ENCODE measurements around the gene PEAK1.
A peak's percentile ranks its signal among the peaks of the same experiment; 100 is the strongest.

The PEAK1 gene

DNA sequence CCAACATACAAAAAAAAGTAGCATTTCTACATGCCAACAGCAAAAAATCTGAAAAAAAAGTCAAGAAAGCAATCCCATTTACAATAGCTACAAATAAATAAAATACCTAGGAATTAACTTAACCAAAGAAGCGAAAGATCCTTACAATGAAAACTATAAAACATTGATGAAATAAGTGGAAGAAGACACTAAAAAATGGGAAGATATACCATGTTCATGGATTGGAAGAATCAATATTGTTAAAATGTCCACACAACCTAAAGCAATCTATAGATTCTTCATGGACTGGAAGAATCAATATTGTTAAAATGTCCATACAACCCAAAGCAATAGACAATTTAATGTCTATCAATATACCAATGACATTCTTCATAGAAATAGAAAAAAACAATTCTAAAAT, 21.0 kb downstream of the PEAK1 start:
- no peak for DNase-seq

DNA sequence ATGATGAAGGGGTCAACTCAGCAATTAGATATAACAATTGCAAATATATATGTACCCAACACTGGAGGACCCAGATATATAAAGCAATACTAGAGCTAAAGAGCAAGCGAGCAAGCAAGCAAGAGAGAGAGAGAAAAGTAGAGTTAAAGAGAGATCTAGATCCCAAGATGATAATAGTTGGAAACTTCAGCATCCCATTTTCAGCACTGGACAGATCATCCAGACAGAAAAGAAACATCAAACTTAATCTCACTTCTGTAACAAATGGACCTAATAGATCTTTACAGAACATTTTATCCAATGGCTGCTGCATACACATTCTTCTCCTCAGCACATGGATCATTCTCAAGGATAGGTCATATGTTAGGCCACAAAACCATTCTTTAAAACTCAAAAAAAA, 23.2 kb downstream of the PEAK1 start:
- DNase-seq: no peak

DNA sequence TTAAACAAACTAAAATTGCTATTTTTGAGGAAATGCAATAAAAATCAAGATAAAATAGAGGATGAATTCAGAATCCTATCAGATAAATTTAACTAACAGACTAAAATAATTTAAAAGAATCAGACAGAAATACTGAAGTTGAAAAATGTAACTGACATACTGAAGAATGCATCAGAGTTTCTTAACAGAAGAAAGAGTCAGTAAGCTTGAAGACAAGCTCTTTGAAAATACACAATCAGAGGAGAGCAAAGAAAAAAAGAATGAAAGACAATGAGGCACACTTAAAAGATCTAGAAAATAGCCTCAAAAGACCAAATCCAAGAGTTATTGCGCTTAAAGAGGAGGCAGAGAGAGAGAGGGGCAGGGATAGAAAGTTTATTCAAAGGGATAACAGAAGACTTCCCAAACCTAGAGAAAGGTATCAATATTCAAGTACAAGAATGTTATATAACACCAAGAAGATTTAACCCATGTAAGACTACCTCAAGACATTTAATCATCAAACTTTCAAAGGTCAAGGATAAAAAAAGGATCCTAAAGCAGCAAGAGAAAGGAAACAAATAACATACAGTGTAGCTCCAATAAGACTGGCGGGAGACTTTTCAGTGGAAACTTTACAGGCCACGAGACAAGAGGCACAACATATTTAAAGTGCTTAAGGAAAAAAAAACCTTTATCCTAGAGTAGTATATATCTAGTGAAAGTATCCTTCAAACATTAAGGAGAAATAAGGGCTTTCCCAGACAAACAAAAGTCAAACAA, 24.7 kb downstream of the PEAK1 start:
- DNase-seq: no peak

DNA sequence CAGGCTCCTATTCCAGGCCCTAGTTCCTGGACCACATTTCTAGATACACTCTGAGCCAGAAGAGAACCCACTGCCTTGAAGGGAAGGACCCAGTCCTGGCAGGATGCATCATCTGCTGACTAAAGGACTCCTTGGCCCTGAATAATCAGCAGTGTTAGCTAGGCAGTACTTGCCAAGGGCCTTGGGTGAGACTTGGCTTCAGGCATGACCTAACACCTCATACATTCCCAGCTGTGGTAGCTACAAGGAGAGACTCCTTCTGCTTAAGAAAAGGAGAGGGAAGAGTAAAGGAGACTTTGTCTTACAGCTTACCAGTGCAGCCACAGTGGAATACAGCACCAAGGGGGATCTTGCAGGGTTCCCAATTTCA, 26.4 kb downstream of the PEAK1 start:
- no peak for DNase-seq

DNA sequence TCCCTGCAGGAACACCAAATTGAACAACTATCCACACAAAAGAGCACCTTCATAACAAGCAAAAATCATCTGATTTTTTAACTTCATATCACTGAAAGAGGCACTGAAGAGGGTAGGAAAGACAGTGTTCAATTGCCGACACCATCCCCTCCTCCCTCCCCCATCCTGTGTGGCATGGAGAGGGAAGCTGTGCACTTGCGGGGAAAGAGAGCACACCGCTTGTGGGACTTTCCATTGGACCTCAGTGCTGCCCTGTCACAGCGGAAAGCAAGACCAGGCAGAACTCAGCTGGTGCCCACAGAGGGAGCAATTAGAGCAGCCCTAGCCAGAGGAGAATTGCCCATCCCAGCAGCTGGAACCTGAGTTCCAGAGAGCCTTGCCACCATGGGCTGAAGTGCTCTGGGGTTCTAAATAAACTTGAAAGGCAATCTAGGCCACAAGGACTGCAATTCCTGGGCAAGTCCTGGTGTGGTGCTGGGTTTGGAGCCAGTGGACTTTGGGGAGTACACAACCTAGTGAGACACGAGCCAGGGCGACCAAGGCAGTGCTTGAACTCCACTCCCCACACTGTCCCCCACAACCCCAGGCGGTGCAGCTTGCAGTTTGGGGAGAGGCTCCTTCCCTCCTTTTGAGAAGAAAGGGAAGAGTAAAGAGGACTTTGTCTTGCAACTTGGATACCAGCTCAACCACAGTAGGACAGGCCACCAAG, 27.0 kb downstream of the PEAK1 start:
- DNase-seq: no peak

DNA sequence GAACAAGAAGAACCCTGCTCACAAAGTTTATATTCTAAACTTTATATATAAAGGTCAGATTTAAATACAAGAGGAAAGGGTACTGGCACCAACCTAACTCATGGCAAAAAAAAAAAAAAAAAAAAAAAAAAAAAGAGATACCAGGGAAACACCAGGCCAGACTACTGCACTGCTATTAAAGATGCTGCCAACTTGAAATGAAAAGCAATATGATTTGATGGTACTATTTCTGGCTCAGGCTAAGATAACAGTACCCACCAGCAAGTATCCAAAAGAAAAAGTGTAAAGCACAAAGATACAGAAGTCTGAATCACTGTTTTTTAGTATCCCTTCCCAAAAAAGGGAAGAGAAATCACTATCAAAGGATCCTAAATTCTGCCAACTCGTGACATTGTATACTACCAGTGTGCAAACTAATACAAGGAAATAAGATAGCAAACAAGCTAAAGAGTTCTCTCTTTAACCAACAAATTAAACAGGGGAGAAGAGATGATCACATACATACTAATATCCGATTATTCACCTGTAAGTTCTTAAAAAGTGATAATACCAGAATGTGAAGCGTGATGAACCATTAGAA, 28.4 kb downstream of the PEAK1 start:
- peak in 2 of 4 experiments; percentile 37 to 40 for DNase-seq

DNA sequence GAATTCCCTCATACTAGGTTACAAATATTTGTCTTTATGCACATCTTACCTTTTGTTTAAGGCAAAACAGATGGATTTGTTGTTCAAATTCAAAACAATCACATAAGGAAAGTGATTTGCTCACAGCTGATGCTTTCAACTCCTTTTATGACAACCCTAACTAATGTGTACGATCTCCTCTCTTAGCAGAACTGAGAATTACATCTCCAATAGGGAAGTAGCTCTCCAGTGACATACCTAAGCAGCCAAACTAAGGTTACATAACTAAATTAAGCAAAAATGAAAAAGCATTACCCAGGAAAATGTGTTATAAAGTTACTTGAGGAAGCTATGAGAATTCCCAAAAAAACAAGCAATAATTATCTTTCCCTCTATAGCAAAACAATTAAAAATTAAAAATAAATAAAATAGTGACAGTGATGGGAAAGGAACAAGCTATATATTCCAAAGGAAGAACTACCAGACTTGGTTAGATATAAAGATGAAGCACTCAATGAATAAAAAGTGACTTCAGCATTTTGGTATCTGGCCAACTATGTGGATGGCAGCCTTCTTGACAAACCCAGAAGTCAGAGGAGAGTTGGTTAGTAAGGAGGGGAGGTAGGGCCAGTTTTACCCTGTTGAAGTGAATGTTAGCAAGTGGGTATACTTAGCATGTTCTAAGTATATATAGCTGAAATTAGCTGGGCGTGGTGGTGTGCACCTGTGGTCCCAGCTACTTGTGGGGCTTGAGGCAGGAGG, 32.4 kb downstream of the PEAK1 start:
- peak in 3 of 4 experiments; percentile 4 to 53 (median 37) for DNase-seq

DNA sequence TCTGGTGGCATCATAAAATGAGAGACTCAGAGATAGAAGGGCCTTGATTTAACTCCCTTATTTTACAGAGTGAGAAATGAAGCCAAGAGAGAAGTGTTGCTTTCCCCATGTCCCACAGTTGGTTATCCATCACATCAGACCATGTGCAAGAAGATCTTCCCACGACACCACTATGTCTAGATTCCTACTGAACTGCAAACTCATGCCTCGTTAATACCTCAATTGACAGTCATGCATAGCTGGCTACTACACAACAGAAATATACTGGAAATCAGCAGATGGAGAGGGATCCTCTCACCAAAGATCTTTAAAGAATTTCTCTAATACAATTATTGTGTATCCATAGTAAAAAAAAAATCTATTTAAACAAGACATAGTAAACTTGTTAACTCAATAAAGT, 33.3 kb downstream of the PEAK1 start:
- no peak for DNase-seq

DNA sequence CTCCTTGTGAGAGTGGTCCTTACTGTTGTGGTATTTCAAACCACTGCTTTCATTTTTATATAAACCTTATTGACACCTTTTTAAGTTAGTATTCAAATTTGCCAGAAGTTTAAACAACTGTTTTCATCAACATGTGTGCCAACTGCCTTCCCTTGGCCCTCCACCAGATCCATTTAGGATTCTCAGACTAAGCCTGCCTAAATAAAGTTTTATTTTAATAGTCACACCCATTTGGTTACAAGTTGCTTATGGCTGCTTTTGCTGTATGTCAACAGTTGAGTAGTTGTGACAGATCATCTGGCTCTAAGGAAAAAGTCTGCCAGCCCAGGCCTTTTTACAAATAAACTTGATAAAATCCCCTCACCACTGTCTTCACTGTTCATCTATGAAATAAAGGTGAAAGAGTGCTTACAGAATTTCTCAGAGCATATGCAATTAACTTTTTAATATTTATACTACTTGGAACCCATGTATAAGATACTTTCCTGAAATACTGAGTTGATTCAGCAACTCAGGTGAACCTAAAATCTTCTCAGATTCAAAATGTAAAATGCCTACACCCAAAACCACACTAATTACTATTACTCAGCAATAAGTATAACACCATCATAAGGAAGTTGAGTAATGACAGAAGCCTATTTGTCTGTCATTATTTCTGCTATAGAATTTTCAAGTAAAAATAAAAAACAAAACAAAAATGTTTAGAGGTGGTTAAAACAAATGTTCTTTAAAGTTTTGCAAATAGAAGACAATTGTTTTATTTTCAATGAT, 35.1 kb downstream of the PEAK1 start:
- no peak for DNase-seq

DNA sequence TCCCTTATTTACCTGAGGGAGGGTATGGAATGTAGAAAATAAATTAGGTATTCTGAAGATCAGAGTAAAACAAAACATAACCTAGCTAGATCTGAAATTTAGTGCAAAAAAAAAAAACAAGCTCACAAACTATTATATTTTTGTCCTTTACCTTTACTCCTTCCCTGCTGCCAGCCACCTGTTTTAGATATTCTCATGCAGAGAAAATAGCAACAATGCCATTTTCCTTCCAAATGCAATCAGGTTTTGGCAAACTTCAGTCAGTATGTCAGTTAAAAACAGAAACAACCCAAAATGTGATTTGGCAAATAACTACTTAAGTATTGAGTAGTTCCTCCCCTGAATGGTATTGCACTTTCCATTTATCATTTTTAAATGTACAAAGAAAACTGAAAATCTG, 35.8 kb downstream of the PEAK1 start:
- DNase-seq: no peak

DNA sequence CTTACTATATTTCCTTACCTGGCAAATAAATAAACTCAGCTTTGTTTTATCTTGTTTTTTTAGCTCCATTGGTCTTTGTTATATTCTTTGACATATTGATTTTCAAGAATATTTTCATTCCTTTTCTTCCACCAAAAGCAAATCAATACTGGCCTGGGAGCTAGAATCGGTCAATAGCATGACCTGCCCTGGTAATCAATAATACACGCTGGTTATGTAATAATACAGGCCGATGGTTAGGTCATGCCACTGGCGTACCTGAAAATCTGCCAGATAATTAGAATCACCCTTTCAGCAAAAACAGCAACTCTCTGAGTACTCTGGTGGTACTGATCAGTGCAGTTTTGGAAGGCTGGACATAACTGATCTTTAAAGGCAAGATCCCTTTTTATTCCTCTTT, 39.9 kb downstream of the PEAK1 start:
- no peak for DNase-seq

DNA sequence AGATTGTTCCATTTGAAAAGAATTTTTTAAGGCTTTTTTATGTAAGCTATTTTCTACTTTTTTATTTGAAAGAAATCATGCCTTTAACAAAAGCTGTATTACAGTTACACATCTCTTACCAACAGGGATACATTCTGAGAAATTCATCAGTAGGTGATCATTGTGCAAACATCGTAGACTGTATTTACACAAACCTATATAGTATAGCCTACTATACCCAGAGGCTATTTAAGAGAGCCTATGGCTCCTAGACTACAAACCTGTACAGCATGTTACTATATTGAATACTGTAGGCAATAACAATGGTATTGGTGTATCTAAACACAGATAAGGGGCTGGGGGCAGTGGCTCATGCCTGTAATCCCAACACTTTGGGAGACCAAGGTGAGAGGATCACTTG, 43.1 kb downstream of the PEAK1 start:
- no peak for DNase-seq

DNA sequence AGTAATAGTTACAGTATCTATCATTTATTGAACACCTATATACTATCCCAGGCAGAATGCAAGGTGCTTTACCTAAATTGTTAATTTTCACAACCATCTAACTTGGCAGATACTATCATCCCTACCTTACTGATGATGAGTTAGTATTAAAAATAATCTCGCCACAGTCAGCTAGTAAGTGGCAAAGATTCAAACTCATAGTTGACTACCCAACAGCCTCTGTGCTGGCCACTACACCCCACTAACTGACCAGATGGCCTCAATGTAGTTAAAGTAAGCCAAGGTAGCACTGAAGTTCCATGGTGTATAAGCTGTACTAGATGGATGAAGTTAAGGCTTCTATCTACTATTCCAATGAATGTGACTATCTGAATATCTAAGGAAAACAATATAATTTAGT, 44.8 kb downstream of the PEAK1 start:
- DNase-seq: no peak

DNA sequence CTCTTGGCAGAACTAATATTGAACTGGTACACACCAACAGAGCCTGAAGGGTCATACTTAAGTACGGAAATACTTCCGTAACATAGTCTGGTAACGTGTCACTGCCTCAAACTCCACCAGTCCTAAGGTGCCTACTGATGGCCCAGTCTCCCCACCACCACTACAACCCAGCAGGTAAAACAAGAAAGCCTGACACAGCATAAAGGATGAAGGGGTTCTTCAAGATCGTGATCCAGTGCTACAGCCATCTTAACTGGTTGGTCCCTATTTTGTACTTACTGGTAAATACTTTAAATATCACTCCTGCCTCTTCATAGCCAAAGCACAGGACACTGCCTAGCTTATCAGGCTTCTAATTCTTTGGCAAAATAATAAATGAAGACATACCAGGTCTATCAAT, 46.5 kb downstream of the PEAK1 start:
- no peak for DNase-seq

DNA sequence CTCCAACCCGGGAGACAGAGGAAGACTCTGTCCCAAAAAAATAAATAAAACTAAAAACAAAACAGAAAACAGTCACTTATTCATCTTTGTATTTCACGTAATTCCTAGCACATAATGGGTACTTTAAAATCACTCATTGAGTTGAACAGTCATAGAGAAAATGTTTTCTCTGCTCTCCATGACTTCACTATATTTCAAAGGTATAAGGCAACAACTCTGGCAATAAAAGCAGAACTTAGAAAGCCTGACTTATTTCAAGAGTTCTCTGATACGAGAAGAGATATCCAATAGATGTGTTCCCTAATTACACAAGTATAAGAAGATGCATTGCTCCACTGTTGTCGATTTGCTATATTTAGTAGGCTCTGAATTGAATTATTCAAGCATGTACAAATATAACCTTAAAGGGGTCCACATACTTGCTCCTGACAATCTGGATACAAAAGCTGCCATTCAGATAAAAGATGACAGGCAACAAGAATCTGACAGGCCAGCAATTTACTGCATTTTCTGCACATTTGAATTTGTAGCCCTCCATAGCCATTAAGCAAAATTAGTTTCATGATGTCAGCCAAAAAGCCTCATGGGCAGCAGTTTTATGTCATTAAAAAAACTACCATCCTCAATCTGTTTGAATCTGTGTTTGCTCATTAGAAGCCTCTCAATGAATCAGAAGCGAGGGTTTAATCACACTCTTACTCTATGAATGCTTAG, 47.9 kb downstream of the PEAK1 start:
- DNase-seq: peak in 2 of 4 experiments; percentile 16 to 21

DNA sequence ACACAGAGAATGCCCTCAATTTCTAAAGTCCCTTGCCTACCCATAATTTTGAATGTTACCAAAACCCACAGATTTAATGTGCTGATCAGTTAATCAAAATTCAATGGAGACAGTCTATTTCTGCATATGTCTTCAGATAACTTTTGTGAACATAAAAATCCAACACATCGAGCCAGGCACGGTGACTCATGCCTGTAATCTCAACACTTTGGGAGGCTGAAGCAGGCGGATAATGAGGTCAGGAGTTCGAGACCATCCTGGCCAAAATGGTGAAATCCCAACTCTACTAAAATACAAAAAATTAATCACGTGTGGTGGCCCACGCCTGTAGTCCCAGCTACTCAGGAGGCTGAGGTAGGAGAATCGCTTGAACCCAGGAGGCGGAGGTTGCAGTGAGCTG, 49.3 kb downstream of the PEAK1 start:
- no peak for DNase-seq

DNA sequence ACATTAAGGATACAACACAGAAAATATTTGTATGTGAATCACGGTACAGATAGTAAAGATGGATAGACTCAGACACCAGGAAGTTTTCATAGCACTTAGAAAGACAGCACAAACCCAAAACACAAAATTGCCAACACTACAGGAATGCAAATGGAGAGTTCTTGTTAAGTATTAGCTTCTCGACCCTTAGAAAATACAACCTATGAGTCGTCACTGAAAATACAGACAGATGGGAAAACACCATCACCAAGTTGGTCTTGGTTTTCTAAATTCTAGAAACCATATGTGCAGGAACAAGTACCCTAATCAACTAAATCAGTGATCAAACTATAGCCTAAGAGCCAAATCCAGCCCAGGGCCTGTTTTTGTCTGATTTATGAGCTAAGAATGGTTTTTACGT, 50.7 kb downstream of the PEAK1 start:
- DNase-seq: no peak

DNA sequence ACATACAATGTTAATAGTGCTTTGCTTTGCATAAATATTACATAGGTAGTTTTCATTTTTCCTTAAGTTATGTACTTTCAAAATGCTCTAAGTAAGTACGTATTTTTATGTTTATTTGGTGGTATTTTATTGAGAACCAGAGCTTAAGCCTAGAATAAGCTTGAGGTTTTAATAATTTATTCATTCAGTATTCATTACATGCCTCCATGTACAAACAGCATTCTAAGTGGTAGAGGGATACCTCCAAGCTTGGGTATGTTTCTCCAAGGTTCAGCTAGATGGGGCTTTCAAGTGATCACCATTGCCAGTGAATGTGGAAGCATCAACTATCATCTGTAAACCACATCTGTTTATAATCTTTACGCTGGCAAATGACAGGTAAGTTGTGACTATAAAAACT, 52.3 kb downstream of the PEAK1 start:
- no peak for DNase-seq

DNA sequence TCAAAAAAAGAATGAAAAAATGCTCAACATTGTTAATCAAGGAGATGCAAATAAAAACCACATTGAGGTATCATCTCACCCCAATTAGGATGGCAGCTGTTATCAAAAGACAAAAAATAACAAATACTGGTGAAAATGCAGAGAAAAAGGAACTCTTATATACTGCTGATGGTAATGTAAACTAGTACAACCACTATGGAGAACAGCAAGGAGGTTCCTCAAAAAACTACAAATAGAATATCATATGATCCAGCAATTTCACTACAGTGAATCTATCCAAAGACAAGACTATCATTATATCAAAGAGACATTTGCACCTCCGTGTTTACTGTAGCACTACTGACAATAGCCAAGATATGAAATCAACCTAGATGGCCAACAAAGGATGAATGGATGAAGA, 58.4 kb downstream of the PEAK1 start:
- DNase-seq: peak in 3 of 4 experiments; percentile 9 to 61 (median 53)

DNA sequence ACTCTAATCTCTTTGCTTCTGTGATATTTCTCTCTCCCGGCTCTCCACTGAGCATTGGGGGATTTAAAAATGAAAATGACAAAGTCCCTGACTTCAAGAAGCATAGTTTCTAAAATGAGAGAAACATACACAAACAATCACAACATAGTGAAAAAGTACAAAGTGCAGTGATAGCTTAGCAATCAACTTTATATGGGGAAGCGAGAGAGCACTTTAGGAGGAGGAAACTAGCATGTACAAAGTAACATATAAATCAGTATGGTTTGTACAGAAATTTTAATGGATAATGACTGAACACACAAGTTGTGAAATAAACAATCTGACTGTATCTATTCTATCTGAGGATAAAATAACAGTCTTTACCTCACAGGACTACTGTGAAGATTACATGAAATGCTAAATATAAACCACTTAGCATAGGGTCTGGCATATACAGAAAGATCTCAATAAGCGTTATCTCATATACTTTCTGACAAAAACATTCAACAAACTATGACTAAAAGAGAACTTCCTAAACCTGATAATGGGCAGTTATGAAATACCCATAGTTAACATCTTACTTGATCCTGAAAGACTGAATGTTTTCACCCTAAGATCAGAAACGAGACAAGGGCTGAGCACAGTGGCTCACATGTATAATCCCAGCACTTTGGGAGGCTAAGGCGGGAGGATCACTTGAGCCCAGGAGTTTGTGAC, 61.2 kb downstream of the PEAK1 start:
- DNase-seq: no peak

DNA sequence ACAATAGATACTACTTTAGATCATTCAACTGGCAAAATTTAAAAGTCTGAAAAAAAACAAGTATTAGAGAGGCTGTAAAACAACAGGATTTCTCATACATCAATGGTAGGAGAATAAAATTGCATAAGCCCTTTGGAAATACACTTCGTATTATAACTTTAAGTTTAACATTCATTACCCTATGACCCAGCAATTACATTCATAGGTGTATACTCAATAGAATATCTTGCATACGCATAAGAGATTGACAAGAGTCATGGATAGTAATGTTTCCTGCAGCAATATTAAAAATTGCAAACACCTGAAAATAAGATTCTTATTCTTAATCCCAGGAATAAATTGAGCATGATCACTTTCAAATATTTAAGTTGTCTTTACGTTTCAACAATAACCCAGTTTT, 63.6 kb downstream of the PEAK1 start:
- DNase-seq: no peak
